Vagina (tissue), 2 donors: Measurements from ENCODE around the gene IGLL5. TPM values are rescaled to one million over a fixed set of nuclear protein-coding genes. Genes with fewer than 3 reads are reported as not detected.

Experiments
- DNase-seq, 2 donors: peaks; one replicate each; pipeline ENCODE4 v3.0.0-alpha.2; 2017; ENCODE audit errors: extremely low spot score in 2 of 2
- H3K27ac ChIP-seq: fragments of 200-600 bp; sonication (generic); one replicate; pipeline ENCODE4 v1.5.1; 2019
- H3K27me3 ChIP-seq: fragments of 200-600 bp; sonication (generic); one replicate; pipeline ENCODE4 v1.5.1; 2019
- H3K36me3 ChIP-seq, 2 donors: fragments of 200-600 bp; sonication (generic); one replicate each; pipeline ENCODE4 v1.5.1; 2017 to 2019
- H3K4me1 ChIP-seq: fragments of 200-600 bp; sonication (generic); one replicate; pipeline ENCODE4 v1.5.1; 2019
- H3K4me3 ChIP-seq, 2 donors: fragments of 200-600 bp; sonication (generic); 1 replicate in 1 of 2; 2 replicates in 1 of 2; pipeline ENCODE4 v1.5.1; 2016 to 2019
- H3K9me3 ChIP-seq: fragments of 200-600 bp; sonication (generic); one replicate; pipeline ENCODE4 v1.5.1; 2019
- CTCF ChIP-seq, 3 experiments: fragments of 450-650 bp in 2 of 3; fragments of 200-600 bp in 1 of 3; sonication (generic) in 1 of 3; IDR thresholded peaks; one replicate each; pipeline ENCODE4 v1.5.1; 2017 to 2019; ENCODE audit warnings: antibody characterized with exemption in 3 of 3, mild to moderate bottlenecking in 2 of 3, moderate library complexity in 2 of 3
- POLR2A ChIP-seq, 2 donors: fragments of 450-650 bp; IDR thresholded peaks; one replicate each; pipeline ENCODE4 v1.6.1; 2017; ENCODE audit warnings: antibody characterized with exemption in 2 of 2, mild to moderate bottlenecking in 2 of 2, moderate library complexity in 2 of 2
- POLR2AphosphoS5 ChIP-seq, 2 donors: sonication (generic); formaldehyde crosslinking; IDR thresholded peaks; one replicate each; pipeline ENCODE4 v1.9.0; 2017; ENCODE audit warnings: antibody characterized with exemption in 2 of 2, mild to moderate bottlenecking in 2 of 2, low read depth in 1 of 2; ENCODE audit not compliant: insufficient read depth in 1 of 2
- intact Hi-C: fragments of 100-400 bp; cut with DNase I; formaldehyde crosslinking; loops from one replicate; pipeline ENCODE4 v1.15.1; 2023
- total RNA-seq: library from RNA; depleted of rRNA; stranded (reverse); fragments of >200 nt; gene quantifications from one replicate; pipeline ENCODE4 v1.2.3, GENCODE V29; 2016

Gene IGLL5
- total RNA-seq, 1 donor from 2014 or later, result 1.7 TPM

DNA sequence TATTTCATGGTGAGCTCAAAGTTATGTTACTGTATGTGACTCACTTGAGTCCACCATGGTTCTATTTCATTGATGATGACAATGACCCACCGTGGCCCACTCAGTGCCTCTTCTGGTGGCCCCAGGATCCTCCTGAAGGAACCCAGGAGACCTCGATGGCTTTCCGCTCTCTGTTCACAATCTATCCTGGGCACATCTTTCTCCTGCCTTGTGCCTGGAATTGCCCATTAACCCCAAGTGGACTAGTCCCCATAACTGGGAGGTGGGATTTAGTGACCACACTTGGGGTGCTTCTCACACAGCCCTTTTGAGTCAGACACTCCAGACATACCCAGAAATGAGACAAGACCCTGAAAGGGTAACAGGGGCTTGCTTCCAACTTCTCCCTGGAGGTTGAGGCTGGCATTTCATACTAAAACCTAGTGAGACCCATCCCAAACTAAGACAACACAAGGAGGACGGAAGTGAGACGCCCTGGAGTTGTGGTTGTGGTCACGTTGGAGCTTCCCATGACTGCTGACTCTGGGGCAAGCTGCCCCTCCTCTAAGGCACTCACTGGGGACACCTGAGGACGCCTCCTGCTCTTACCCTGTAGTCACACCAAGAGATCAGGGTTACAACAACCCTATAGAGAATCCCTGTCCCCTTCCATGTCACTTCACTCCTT is 22.1 kb downstream of the IGLL5 start:
- no peak overlapping the region for H3K4me3 ChIP-seq
- no peaks in the 10 kb centered on the region for H3K4me1 ChIP-seq
- TF ChIP-seq POLR2A (IDR thresholded peaks at IDR 0.05), result no peak
- TF ChIP-seq CTCF (IDR thresholded peaks at IDR 0.05), result no peak
- no peak for TF ChIP-seq POLR2AphosphoS5 (IDR thresholded peaks at IDR 0.05; ENCODE audit: insufficient read depth in 1 of 2, low read depth in 1 of 2)
- H3K9me3 ChIP-seq, result no peaks in the 10 kb centered on the region
- no peaks in the 10 kb centered on the region for H3K27me3 ChIP-seq
- DNase-seq, result no peak
- H3K27ac ChIP-seq, result no peak overlapping the region
- no peaks in the 10 kb centered on the region for H3K36me3 ChIP-seq
- intact Hi-C loops, result no loop called here

DNA sequence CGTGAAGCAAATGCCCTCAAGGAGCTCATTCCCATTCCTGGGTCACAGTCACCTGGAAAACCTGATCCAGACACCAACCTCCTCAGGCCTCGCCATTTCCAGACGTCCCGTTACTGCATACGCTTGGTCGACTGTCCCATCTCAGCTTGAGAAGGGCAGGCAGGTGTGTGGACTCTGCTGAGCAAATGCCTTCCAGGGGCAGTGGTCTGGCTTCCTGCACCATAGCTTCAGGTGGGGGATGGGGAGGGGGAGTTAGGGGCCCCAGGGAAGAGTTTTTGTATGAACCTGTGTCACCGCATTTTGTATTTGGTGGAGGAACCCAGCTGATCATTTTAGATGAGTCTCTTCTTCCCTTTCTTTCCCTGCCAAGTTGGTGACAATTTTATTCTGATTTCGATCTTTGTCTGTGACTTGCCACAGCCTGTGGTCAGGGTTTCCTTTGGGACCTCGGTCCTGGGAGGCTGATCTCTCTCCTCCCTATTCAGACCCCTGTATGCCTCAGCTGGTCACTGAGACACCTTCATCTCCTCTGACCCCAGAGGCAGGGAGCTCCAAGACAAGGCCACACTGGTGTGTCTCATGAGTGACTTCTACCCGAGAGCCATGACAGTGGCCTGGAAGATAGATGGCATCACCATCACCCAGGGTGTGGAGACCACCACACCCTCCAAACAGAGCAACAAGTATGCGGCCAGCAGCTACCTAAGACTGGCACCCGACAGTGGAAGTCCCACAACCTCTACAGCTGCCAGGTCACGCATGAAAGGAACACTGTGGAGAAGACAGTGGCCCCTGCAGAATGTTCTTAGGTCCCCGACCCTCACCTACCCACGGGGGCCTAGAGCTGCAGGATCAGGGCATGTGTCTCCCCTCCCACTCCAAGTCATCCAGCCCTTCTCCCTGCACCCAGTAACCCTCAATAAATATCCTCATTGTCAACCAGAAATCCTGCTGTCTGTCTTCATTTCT is 22.9 kb downstream of the IGLL5 start:
- Histone ChIP-seq H3K27ac (no peak overlapping the region), H3K9me3 (no peaks in the 10 kb centered on the region), H3K4me3 (no peak overlapping the region), H3K36me3 (no peaks in the 10 kb centered on the region), H3K4me1 (no peaks in the 10 kb centered on the region), H3K27me3 (no peaks in the 10 kb centered on the region)
- TF ChIP-seq POLR2AphosphoS5 (IDR thresholded peaks at IDR 0.05; ENCODE audit: insufficient read depth in 1 of 2, low read depth in 1 of 2) (no peak), CTCF (IDR thresholded peaks at IDR 0.05) (no peak), POLR2A (IDR thresholded peaks at IDR 0.05) (no peak)
- intact Hi-C loops, result no loop called here
- no peak for DNase-seq

DNA sequence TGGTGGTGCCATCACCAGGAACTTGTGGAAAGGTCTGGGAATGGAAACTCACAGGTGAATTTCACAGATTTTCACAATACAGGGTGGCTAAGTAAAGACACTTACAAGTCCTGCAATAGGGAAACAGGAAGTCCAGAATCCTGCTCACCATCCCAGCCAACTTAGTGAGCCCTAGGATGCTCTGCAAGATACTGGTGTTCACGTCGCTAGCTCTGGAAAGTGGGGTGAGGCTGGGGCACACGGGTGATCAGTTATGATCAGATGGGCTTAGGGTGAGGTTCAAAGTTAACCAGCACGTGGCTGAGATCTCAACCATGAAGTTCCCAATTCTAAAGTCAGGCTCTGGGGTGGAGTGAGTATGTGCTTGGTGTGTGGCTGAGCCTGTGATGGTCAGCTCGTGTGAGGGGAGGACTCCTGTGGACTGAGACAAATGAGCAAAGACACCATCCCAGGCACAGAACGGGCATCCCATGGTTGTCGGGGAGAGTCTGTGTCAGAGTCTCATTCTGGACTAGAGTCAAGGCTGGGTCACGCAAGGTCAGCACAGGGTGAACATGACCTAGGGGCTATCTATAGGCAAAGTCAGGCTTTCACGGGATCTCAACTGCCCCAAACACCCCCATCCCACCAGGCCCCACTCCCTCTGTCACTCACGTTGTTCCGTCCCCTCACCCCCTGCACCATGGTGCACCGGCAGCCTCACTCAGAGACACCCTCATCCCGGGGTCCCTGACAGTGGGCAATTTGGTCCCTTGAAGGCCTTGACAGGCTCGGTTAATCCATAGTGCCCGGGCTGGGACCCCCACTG is 23.9 kb downstream of the IGLL5 start:
- DNase-seq, result no peak
- Histone ChIP-seq H3K36me3 (no peaks in the 10 kb centered on the region), H3K9me3 (no peaks in the 10 kb centered on the region), H3K27ac (no peak overlapping the region), H3K4me1 (no peaks in the 10 kb centered on the region), H3K27me3 (no peaks in the 10 kb centered on the region), H3K4me3 (no peak overlapping the region)
- TF ChIP-seq CTCF (IDR thresholded peaks at IDR 0.05) (no peak), POLR2A (IDR thresholded peaks at IDR 0.05) (no peak), POLR2AphosphoS5 (IDR thresholded peaks at IDR 0.05; ENCODE audit: insufficient read depth in 1 of 2, low read depth in 1 of 2) (no peak)
- intact Hi-C loops, result no loop called here

GRCh38 chr22:22912135-22912987 is 24.7 kb downstream of the IGLL5 start:
- DNase-seq, result no peak
- H3K36me3 ChIP-seq, result no peaks in the 10 kb centered on the region
- TF ChIP-seq POLR2A (IDR thresholded peaks at IDR 0.05) (no peak), CTCF (IDR thresholded peaks at IDR 0.05) (no peak), POLR2AphosphoS5 (IDR thresholded peaks at IDR 0.05; ENCODE audit: insufficient read depth in 1 of 2, low read depth in 1 of 2) (no peak)
- no peaks in the 10 kb centered on the region for H3K4me1 ChIP-seq
- intact Hi-C loops, result no loop called here
- no peaks in the 10 kb centered on the region for H3K9me3 ChIP-seq
- no peak overlapping the region for H3K4me3 ChIP-seq
- no peak overlapping the region for H3K27ac ChIP-seq
- no peaks in the 10 kb centered on the region for H3K27me3 ChIP-seq
